HG03520 (cell line): Measurements from ENCODE around the gene C1orf21.
"Not testable (repeated sequence)": the region's sequence is repeated elsewhere in the genome, so short reads cannot be mapped to it uniquely, and the experiment has no call there.

Experiments
- ATAC-seq: cut with Tn5 transposase; IDR thresholded peaks from one replicate; pipeline ENCODE4 v1.9.1; 2021; ENCODE audit warnings: mild to moderate bottlenecking, moderate library complexity; ENCODE audit not compliant: unreplicated experiment

The C1orf21 gene

GRCh38 chr1:184596950-184597645 is 210.3 kb downstream of the C1orf21 start:
- no peak for ATAC-seq

- ATAC-seq, result no peak
These were observed 211.0 kb downstream of the C1orf21 start for GRCh38 chr1:184597650-184598357.

- ATAC-seq, result no peak
These were observed 211.8 kb downstream of the C1orf21 start for GRCh38 chr1:184598403-184599193.

GRCh38 chr1:184604152-184604900 is 217.5 kb downstream of the C1orf21 start:
- ATAC-seq, result no peak

DNA sequence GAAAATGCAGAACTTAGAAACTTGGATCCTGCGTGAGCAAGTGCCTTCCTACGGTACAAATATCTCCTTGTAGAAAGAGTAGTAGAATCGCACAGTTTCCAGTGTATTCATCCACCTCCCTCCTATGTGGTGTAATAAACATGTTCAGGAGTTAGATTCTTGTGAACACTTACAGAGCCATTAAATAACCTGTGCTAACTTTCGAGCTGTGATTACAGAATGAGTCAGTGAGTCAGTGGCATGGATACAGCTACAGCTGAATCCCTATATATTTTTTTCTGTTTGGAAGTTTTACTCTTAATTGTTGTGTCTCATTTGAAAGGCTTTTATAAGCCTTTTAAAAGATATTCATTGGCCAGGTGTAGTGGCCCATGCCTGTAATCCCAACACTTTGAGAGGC is 219.1 kb downstream of the C1orf21 start:
- no peak for ATAC-seq

GRCh38 chr1:184606786-184607185 is 220.0 kb downstream of the C1orf21 start:
- ATAC-seq, result no peak

DNA sequence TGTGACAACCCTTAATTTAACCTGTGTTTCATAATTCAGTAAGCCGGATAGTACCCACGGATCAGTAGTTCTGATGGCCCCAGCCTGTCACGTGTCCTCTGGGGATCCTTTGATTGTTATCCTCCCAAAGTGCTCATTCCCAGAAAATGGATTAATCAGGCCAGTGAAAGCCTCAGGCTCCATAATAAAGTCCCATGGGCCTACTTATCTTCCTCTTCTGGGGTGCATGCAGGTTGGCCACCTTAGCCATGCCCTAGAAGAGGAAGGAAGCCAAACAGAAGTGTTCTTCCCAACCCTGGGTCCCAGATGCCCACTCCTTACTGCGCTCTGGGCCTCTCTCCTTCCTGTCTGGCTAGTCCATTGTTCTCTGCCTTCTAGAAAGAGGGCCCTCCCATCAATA is 221.8 kb downstream of the C1orf21 start:
- no peak for ATAC-seq

- no peak for ATAC-seq
These were observed 222.2 kb downstream of the C1orf21 start for GRCh38 chr1:184608990-184609389.

GRCh38 chr1:184610876-184611595 is 224.2 kb downstream of the C1orf21 start:
- no peak for ATAC-seq

- not testable (repeated sequence) for ATAC-seq
These were observed 225.4 kb downstream of the C1orf21 start for GRCh38 chr1:184612229-184612628.

DNA sequence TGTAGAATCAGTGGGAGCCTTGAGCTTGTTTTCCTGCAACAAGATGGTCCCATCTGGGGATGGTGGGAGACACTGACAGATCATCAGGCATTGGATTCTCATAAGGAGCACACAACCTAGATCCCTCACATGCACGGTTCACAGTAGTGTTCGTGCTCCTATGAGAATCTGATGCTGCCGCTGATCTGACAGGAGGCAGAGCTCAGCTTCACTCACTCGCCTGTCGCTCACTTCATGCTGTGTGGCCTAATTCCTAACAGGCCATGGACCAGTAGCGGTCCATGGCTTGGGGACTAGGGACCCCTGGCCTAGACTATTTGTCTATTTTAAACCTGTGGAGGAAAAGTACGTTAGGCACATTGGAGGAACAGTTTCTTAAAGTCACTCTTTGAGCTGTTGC is 227.8 kb downstream of the C1orf21 start:
- no peak for ATAC-seq

DNA sequence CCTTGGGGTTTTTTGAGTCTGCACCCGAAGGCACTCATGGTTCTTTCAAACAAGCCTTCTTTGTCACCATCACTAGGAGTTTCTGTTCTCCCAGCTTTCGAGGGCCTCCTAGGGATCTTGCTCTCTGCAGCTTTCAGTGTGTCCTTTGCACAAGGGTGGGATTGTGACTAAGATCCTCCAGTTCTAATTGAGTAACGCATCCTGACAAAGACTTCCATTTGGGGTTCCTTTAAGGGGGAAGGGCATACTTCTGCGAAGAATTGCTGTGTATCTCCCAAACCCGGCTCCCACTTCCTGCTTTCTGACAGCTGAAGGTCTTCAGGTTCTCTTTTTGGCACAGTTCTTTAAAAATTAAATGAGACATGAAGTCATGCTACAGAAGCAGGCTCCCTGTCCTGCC is 228.5 kb downstream of the C1orf21 start:
- no peak for ATAC-seq

DNA sequence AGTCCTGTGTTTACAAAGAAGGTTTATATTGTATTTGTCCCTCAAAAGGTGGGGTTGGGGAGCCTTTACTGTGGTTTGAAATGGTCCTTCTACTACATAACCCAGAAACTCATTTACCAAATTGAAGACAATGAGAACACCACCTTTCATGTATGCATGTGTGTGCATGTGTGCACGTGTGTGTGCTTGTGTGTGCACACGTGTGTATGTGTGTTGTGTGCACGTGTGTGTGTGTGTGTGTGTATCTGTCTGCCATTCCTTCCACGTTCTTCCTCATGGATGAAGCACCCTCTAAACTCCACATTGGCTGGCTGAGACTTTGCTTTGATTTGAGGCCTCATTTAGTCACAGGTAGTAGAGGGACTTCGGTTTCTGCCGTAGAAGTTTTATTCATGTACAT is 229.7 kb downstream of the C1orf21 start:
- no peak for ATAC-seq

DNA sequence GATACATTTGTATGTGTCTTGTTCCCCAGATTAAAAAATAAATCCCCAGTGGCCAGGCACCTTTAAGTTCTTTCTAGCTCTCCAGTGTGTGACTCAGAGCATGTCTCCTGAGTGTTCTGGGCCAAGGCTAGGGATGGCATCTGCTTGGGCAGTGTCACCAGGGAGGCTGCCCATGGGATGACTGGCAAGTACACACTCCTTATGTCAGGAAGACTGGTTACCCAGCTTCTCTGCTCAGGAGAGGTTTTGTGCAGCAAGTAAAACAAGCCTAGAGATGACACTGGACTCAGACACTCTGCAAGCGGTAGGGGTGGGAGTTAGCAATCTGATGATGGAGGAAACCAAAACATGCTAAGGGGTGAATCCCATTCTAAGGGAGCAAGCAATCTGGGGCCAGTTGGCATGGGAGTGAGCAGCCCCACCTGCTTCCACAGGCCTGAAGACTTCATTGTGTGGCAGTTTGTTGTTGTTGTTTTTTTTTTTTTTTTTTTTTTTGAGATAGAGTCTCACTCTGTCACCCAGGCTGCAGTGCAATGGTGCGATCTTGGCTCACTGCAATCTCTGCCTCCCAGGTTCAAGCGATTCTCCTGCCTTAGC is 230.7 kb downstream of the C1orf21 start:
- no peak for ATAC-seq

DNA sequence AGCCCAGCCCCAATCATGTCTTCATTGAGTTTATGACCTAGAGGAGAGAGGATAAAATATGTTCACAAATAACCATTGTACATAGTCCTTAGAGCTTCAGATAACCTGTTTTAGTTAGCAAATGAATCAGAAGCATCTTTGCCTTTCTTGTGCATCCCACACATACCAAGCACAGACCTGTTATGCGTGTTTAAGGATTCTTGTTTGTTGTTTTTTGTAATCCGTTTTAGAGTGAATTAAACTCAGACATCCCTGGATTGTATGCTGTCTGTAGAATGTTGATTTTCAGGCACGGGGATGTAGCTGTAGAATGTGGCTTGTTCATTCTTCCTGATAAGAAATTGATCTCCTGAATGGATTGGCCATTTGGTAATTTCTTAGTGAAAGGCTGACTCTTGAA is 232.0 kb downstream of the C1orf21 start:
- ATAC-seq, result no peak

DNA sequence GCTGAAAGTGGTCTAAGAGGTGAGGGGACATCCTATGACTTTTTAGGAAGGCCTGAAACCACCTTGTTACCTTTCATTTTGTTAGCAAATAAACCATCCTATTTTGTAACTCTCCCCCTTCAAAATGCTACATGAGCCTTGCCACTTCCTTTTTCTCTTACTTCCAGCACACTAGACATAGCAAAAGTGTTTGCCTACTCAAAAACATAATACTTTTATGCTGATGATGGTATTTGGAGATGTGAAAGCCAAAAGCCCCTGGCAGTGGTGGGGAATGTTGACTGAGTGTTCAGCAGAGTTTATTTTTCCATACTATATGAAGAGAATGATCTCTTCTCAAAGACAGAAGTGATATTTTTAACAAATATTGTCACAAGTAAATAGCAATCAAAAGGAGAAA is 233.6 kb downstream of the C1orf21 start:
- ATAC-seq, result no peak

DNA sequence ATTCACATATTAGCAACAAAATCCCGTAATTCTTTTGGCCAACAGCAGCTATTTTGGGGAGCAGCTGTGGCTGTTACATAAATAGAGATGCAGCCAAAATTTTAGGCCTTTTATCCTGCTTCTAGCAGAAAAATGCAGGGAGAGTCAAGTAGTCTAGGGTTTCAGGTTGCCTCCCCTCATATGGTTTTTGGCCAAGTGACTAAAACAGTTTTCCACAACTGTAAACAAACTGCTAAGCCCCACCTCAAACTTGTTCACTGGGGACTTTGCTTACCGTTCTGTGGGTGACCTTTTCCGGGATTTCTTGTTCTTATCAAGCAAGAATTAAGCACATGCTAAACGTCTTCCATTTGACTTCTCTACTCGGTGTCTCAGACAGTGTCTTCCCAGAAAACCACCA is 234.4 kb downstream of the C1orf21 start:
- no peak for ATAC-seq

- ATAC-seq, result no peak
These were observed 235.5 kb downstream of the C1orf21 start for GRCh38 chr1:184622136-184622823.

- ATAC-seq, result no peak
These were observed 236.6 kb downstream of the C1orf21 start for GRCh38 chr1:184623404-184623803.
